H9 (cell line): ENCODE data around the gene PPP1R27. TPM values are rescaled to one million over a fixed set of nuclear protein-coding genes. Genes with fewer than 3 reads are reported as not detected.
A peak's percentile ranks its signal among the peaks of the same experiment; 100 is the strongest.

Experiments used
- DNase-seq: peaks from one replicate; pipeline ENCODE4 v3.0.0-alpha.2; 2017
- H2AFZ ChIP-seq: one replicate; pipeline ENCODE4 v1.6.1; 2013; ENCODE audit warnings: mild to moderate bottlenecking, low read length, control low read depth, moderate library complexity
- H2AK5ac ChIP-seq: 2 replicates; pipeline ENCODE4 v1.6.1; 2013; ENCODE audit warnings: low read length, control low read depth, mixed read lengths; ENCODE audit not compliant: insufficient read length
- H2BK120ac ChIP-seq: one replicate; pipeline ENCODE4 v1.6.1; 2013; ENCODE audit warnings: low read depth, mild to moderate bottlenecking, low read length, control low read depth, inconsistent platforms; ENCODE audit not compliant: poor library complexity, severe bottlenecking
- H2BK12ac ChIP-seq: 2 replicates; pipeline ENCODE4 v1.6.1; 2013; ENCODE audit warnings: low read length, control low read depth, mixed read lengths, low read depth; ENCODE audit not compliant: insufficient read length
- H2BK15ac ChIP-seq: 2 replicates; pipeline ENCODE4 v1.6.1; 2013; ENCODE audit warnings: low read depth, low read length, control low read depth
- H2BK20ac ChIP-seq: one replicate; pipeline ENCODE4 v1.6.1; 2013; ENCODE audit warnings: low read depth, mild to moderate bottlenecking, low read length, control low read depth, inconsistent platforms; ENCODE audit not compliant: poor library complexity, severe bottlenecking
- H2BK5ac ChIP-seq: 2 replicates; pipeline ENCODE4 v1.6.1; 2013; ENCODE audit warnings: low read length, control low read depth, mixed read lengths; ENCODE audit not compliant: insufficient read length
- H3K14ac ChIP-seq: 2 replicates; pipeline ENCODE4 v1.6.1; 2013; ENCODE audit warnings: low read length, control low read depth; ENCODE audit not compliant: insufficient read depth
- H3K18ac ChIP-seq: 2 replicates; pipeline ENCODE4 v1.6.1; 2013; ENCODE audit warnings: low read depth, mild to moderate bottlenecking, mixed read lengths, low read length, control low read depth; ENCODE audit not compliant: insufficient read length
- H3K23ac ChIP-seq: 2 replicates; pipeline ENCODE4 v1.6.1; 2013; ENCODE audit warnings: low read length, control low read depth, mixed read lengths, low read depth; ENCODE audit not compliant: insufficient read length
- H3K23me2 ChIP-seq: 2 replicates; pipeline ENCODE4 v1.6.1; 2013; ENCODE audit warnings: low read depth, mild to moderate bottlenecking, mixed read lengths, low read length, control low read depth; ENCODE audit not compliant: insufficient read length, poor library complexity, severe bottlenecking
- H3K27ac ChIP-seq: 2 replicates; pipeline ENCODE4 v1.5.1; 2013; ENCODE audit warnings: low read length, control low read depth, mixed read lengths, low read depth; ENCODE audit not compliant: insufficient read length
- H3K27me3 ChIP-seq: 2 replicates; pipeline ENCODE4 v1.6.1; 2013; ENCODE audit warnings: low read length, control low read depth, inconsistent platforms; ENCODE audit not compliant: insufficient read depth
- H3K4ac ChIP-seq: 2 replicates; pipeline ENCODE4 v1.6.1; 2013; ENCODE audit warnings: low read depth, mild to moderate bottlenecking, control low read depth, inconsistent platforms, low read length, moderate library complexity
- H3K4me1 ChIP-seq: 2 replicates; pipeline ENCODE4 v1.6.1; 2013; ENCODE audit warnings: low read length, control low read depth, inconsistent platforms; ENCODE audit not compliant: insufficient read depth
- H3K4me2 ChIP-seq: 2 replicates; pipeline ENCODE4 v1.6.1; 2013; ENCODE audit warnings: low read length, control low read depth, mixed read lengths; ENCODE audit not compliant: insufficient read length, insufficient read depth
- H3K56ac ChIP-seq: 2 replicates; pipeline ENCODE4 v1.6.1; 2013; ENCODE audit warnings: low read depth, mild to moderate bottlenecking, mixed read lengths, low read length, control low read depth; ENCODE audit not compliant: insufficient read length
- H3K79me1 ChIP-seq: 2 replicates; pipeline ENCODE4 v1.6.1; 2013; ENCODE audit warnings: low read depth, mild to moderate bottlenecking, moderate library complexity, low read length, control low read depth, inconsistent platforms; ENCODE audit not compliant: insufficient read depth, poor library complexity, severe bottlenecking
- H3K79me2 ChIP-seq: 2 replicates; pipeline ENCODE4 v1.6.1; 2013; ENCODE audit warnings: low read length, control low read depth, inconsistent platforms; ENCODE audit not compliant: insufficient read depth
- H3K9ac ChIP-seq: 2 replicates; pipeline ENCODE4 v1.6.1; 2013; ENCODE audit warnings: low read length, control low read depth, mixed read lengths; ENCODE audit not compliant: insufficient read length; ENCODE audit errors: extremely low read depth
- H3K9me3 ChIP-seq: one replicate; pipeline ENCODE4 v1.6.1; 2013; ENCODE audit warnings: low read depth, low read length, inconsistent platforms; ENCODE audit not compliant: control insufficient read depth
- H3T11ph ChIP-seq: one replicate; pipeline ENCODE4 v1.6.1; 2013; ENCODE audit warnings: mild to moderate bottlenecking, low read length, control low read depth, inconsistent platforms
- H4K20me1 ChIP-seq: one replicate; pipeline ENCODE4 v1.6.1; 2013; ENCODE audit not compliant: control insufficient read depth, insufficient read length, insufficient read depth
- H4K5ac ChIP-seq: 2 replicates; pipeline ENCODE4 v1.6.1; 2013; ENCODE audit warnings: low read depth, mild to moderate bottlenecking, mixed read lengths, low read length, control low read depth; ENCODE audit not compliant: insufficient read length
- H4K8ac ChIP-seq: replicated peaks from 2 replicates; pipeline ENCODE4 v1.6.1; 2013; ENCODE audit warnings: low read length, control low read depth, mixed read lengths, low read depth; ENCODE audit not compliant: insufficient read length
- H4K91ac ChIP-seq: 2 replicates; pipeline ENCODE4 v1.6.1; 2013; ENCODE audit warnings: low read depth, mild to moderate bottlenecking, moderate library complexity, mixed read lengths, low read length, control low read depth; ENCODE audit not compliant: insufficient read length
- H3K27ac Mint-ChIP-seq, 3 experiments: 2 replicates in 2 of 3; 3 replicates in 1 of 3; pipeline ENCODE4 v1.8.0; 2020 to 2021; ENCODE audit warnings: mixed read lengths in 3 of 3, mild to moderate bottlenecking in 1 of 3, moderate library complexity in 1 of 3
- H3K27me3 Mint-ChIP-seq: 2 replicates; pipeline ENCODE4 v1.8.0; 2021; ENCODE audit warnings: low read depth, mild to moderate bottlenecking, moderate library complexity, mixed read lengths
- H3K36me3 Mint-ChIP-seq, 3 experiments: 2 replicates in 2 of 3; 3 replicates in 1 of 3; pipeline ENCODE4 v1.8.0; 2020 to 2021; ENCODE audit warnings: low read depth in 3 of 3, mixed read lengths in 3 of 3; ENCODE audit not compliant: insufficient read depth in 1 of 3
- H3K4me1 Mint-ChIP-seq, 2 experiments: 2 replicates each; pipeline ENCODE4 v1.8.0; 2020; ENCODE audit warnings: mixed read lengths in 2 of 2
- H3K4me3 Mint-ChIP-seq, 2 experiments: 2 replicates in 1 of 2; 3 replicates in 1 of 2; pipeline ENCODE4 v1.8.0; 2020 to 2021; ENCODE audit warnings: mild to moderate bottlenecking in 2 of 2, mixed read lengths in 2 of 2, moderate library complexity in 1 of 2
- H3K9me3 Mint-ChIP-seq, 2 experiments: 2 replicates in 1 of 2; 3 replicates in 1 of 2; pipeline ENCODE4 v1.8.0; 2020; ENCODE audit warnings: mild to moderate bottlenecking in 2 of 2, mixed read lengths in 2 of 2, moderate library complexity in 1 of 2
- CTCF ChIP-seq: fragments of 200-600 bp; sonication (generic); conservative IDR thresholded peaks from 3 replicates; pipeline ENCODE4 v1.8.0; 2021; ENCODE audit warnings: antibody characterized with exemption, mild to moderate bottlenecking
- WGBS: extraction: QIAGEN DNeasy Blood & Tissue Kit; methylation state at CpG from one replicate; pipeline ENCODE4 v1.1.7; 2013; ENCODE audit warnings: missing lambda C conversion rate, low lambda C conversion rate, mixed read lengths; ENCODE audit not compliant: insufficient read length; ENCODE audit errors: extremely low coverage; 5-methylcytosine and 5-hydroxymethylcytosine counted together
- total RNA-seq: library from RNA; stranded (reverse); gene quantifications from 2 replicates; pipeline ENCODE4 v1.2.1, GENCODE V29; 2021

The PPP1R27 gene
- total RNA-seq, 1 experiment from 2014 or later, result 0.22 TPM

DNA sequence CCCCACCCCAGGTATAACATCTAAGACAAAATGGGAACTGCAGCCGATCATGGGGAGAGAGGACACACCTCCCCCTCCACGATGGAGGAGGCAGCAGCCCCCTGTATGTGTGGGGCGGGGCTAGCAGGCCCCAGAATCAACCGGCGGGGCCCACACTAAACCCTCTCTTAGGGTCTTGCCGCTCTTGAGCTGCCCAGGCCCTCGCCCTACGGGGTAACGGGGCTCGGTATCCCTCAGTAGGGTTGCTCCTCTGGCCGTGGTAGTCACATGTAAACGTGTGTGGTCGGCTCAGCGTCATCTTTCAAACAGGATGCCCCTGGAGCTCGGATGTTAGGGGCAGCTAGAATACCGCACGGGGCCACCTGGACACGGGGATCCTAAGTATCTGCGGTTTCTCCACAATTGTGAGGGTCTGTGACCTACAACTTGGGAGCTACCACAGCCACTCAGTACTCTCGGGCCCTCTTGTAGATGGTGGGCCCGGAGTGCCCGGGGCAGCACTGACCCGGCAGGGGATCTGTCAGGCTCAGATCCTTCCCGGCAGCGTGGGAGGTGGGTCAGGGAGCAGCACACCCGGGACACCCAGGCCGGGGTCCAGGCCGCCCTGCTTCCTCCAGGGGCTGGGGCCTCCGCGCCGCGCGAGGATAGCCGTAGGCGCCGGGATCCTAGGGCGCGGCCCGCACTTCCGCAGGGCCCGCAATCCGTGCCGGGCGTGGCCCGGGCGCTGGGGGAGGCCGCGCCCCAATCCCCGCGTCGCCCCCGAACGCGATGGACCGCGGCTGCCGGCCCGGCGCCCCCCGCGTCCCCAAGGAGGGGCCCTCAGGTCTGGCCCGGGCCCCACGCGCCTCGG is 35.5 kb upstream of the PPP1R27 start:
- H3K9me3 ChIP-seq, result no peaks in the 10 kb centered on the region
- peak overlapping the region; percentile 27 to 68 (median 44); a peak in 2 of 7 replicates for H3K27ac Mint-ChIP-seq
- H3K4me1 Mint-ChIP-seq, result peaks cover 17 to 34% of the 10 kb centered on the region in 2 experiments

More for the DNA sequence above, 35.5 kb upstream of the PPP1R27 start:
- no peaks in the 10 kb centered on the region for H3K27me3 ChIP-seq
- Mint-ChIP-seq H3K36me3 (peaks cover 4 to 13% (median 6%) of the 10 kb centered on the region in 3 experiments; a peak in 6 of 7 replicates), H3K27me3 (no peaks in the 10 kb centered on the region; the same call in 1 of the 2 replicates), H3K9me3 (no peaks in the 10 kb centered on the region), H3K4me3 (peak overlapping the region; percentile 77 to 86)
- no peak overlapping the region for H2BK20ac ChIP-seq
- H3K79me1 ChIP-seq, result no peaks in the 10 kb centered on the region
- no peak overlapping the region for H2BK120ac ChIP-seq
- H3K56ac ChIP-seq, result no peak overlapping the region
- H3T11ph ChIP-seq, result no peak overlapping the region
- no peak overlapping the region for H4K8ac ChIP-seq
- peak overlapping the region; percentile 49 for H3K9ac ChIP-seq
- H3K14ac ChIP-seq, result no peak overlapping the region
- H3K18ac ChIP-seq, result no peak overlapping the region
- no peak overlapping the region for H2AFZ ChIP-seq
- no peak overlapping the region for H4K91ac ChIP-seq
- H4K20me1 ChIP-seq, result no peaks in the 10 kb centered on the region
- no peak overlapping the region for H2BK5ac ChIP-seq
- H3K79me2 ChIP-seq, result no peaks in the 10 kb centered on the region
- peak; percentile 62 for DNase-seq
- no peak overlapping the region for H2BK15ac ChIP-seq
- H3K4me2 ChIP-seq, result peak overlapping the region; percentile 61
- no peak overlapping the region for H3K23ac ChIP-seq
- TF ChIP-seq CTCF, result no peak
- H2BK12ac ChIP-seq, result no peak overlapping the region
- H3K23me2 ChIP-seq, result peaks cover 8% of the 10 kb centered on the region
- H4K5ac ChIP-seq, result no peak overlapping the region
- no peak overlapping the region for H3K27ac ChIP-seq
- no CpG with 5 or more reads among the region's 65 CpGs for WGBS
- no peaks in the 10 kb centered on the region for H3K4me1 ChIP-seq
- no peak overlapping the region for H3K4ac ChIP-seq
- H2AK5ac ChIP-seq, result no peak overlapping the region
